ENCODE measurements around the gene SNX12.
"Not testable (repeated sequence)": the region's sequence is repeated elsewhere in the genome, so short reads cannot be mapped to it uniquely, and the experiment has no call there.

SNX12 gene

DNA sequence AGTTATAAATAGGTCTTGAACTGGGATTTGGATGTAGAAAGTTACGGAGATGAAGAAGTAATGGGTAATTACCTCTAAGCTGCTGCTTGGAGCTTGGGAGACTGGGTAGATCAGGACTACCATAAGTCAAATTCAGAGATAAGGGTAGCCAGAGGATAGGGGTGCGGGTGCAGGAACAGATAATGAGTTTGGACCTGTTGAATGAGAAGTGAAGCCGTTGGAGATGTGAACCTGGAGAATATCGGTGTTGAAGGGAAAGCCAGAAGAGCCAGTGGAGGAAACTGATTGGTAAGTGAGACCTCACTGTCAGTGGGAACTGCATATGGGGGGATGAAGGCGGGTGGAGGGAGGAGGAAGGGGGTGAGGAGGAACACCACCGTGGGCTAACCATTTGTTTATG, 26.9 kb upstream of the SNX12 start:
- no peak for FAIRE-seq
- DNase-seq (ENCODE audit: low spot score) = no peak

DNA sequence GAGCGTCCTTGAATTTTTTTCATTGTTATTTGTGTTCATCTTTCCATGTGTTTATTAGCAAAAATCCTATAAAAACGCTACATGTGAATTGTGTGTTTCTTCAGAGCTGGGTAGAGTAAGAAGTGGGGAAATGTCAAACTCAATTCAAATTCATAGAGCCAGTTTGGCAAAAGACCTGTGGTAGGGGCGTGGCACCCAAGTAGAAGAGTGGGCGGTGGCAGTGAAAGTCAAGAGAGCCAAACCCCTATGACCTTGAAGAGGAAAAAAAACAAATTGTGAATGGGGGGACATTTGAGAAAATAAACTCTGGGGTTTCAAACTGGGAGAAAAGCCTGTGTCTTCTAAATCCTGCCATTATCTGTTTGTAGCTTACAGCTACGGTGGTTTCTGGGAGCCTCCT, 23.1 kb upstream of the SNX12 start:
- FAIRE-seq = no peak
- DNase-seq (ENCODE audit: low spot score) = no peak

DNA sequence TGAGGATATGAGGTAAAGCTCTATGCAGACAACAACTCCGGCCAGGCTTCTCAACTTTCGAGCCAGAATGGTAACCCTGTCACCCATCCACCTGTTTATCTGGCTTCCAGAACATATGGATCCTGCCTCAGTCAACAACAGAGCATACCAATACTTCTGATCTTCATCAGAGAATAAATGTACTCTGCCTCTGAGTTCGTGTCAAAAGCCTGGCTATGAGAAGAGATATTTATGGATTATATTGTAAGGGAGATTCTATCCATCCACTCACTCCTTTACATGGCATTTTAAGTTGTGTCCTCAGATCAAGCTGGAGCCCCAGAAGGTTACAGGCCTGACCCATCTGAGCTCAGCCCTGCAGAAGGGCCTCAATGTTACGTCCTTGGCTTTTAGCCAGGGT, 17.8 kb upstream of the SNX12 start:
- DNase-seq (ENCODE audit: low spot score) (no peak), FAIRE-seq (no peak)

DNA sequence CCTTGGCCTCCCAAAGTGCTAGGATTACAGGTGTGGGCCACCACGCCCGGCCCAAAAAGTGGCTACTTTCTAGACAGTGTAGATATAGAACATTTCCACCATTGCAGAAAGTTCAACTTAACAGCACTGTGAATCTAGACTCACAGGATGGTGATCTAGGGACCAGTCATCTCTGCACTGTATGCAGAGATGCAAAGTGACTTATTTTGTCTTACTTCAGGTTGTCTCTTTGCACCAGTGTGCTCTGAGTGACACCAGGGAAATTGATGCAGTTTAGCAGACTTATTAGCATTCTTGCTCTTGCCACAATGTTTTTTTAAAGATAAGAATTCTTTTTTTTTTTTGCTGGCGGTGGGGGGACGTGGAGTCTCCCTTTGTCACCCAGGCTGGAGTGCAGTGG, 14.7 kb upstream of the SNX12 start:
- DNase-seq (ENCODE audit: low spot score) (no peak), FAIRE-seq (no peak)

DNA sequence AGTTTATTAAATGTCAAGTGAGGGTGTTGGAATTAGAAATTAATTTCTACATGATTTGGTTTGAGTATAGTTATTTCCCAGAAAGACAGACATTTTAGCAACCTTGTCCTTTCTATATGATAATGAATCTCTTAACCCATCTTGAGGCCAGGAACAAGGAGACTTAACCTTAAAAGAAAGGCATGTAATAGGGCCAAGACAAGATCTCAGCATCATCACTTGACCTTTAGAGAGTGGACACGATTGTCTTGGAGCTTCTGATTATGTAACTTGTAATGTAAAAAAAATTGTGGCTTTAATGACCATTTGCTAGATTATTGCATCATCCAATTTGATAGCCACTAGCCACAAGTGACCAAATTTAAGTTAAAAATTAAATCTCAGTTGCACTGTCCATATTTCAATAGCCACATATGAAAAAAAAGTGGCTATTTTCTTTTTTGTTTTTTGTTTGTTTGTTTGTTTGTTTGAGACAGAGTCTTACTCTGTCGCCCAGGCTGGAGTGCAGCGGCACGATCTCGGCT, 14.1 kb upstream of the SNX12 start:
- FAIRE-seq (no peak), DNase-seq (ENCODE audit: low spot score) (no peak)

DNA sequence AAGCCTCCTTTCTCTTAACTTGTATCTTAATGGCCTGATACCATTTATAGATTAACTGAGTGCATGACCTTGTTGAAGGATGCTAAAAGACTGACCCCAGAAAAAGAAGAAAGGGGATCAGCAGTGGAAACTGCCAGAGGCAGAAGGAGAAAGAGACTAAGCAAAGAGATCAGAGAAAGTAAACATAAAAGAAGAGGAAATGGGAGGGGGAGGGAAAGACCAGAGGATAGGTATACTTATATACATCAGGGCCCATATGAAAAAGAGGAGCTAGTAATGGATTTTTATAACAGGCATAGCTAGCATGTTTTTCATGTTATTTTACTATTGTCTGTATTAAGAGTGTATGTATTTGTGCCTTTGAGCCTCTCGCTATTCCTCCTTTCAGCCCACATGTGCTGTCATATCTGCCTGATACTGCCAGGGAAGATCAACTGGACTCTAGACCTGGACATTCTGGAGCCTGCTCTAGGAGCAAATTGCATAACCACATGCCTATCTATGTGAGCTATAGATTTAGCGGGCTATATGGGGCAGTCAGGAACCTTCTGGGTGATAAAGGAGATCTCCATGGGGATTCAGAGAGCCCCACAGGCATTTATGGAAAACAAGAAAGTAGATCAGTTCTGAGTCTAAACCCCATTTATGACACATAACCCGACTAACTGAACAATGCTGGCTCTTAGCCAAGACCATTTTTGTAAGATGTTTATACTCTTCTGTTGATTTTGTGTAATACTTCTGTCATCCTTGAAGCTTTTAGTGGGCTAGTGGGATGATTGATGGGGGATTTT, 13.4 kb upstream of the SNX12 start:
- no peak for FAIRE-seq

DNA sequence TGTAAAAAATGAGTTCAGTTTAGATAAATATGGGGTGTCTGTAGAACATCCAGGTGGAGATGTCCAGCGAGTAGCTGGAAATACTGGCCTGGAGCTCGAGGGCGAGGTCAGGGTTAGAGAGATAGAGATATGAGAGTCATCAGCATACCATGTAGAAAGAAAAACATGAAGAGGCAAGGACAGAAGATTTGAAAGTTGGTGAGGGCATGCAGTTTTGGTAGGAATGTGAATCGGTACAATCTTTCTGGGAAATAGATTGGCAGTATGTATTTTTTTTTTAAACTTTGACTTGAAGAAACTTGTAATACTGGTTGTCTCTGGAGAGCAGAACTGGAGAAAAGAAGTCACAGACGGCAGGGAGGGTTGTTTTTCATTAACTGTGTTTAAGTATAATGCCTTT, 2.4 kb upstream of the SNX12 start:
- no peak for DNase-seq (ENCODE audit: low spot score)
- FAIRE-seq = no peak

More for the DNA sequence above, 13.4 kb upstream of the SNX12 start:
- no peak for DNase-seq (ENCODE audit: low spot score)

DNA sequence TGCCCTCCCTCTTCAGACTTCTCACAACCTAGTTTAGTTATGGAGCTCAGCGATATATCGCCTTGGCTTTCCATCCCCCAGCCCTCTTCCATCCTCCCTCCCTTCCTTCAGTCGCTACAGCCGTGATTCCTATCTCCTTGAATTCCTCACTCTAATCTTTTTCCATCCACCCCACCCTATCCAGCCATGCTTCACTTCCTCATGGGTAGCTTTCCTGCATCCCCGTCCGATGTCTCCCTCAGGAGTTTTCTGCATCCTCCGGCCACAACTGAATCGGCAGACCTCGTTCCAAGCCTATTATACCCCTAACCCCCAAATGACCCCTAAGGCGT, 456 bp downstream of the SNX12 start:
- FAIRE-seq (no peak), DNase-seq (ENCODE audit: low spot score) (peak; percentile 4)

DNA sequence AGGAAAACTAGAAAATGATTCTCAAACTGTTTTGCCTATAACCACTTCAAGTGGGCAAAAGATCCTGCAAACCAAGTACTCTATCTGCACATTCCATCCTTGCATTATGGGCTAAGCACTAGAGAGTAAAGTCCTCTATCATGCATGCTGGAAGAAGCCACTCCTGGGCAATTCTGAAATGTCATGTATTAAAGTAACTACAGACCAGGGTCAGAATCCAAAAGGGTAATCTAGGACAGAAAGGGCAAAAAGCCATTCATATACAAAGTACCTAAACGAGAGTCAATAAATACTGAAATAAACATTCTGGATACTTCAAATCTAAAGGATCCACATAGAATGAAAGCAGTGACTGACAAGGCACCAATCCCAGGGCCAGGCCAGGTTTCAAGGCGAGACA, 1.0 kb downstream of the SNX12 start:
- no peak for DNase-seq (ENCODE audit: low spot score)
- FAIRE-seq = no peak

DNA sequence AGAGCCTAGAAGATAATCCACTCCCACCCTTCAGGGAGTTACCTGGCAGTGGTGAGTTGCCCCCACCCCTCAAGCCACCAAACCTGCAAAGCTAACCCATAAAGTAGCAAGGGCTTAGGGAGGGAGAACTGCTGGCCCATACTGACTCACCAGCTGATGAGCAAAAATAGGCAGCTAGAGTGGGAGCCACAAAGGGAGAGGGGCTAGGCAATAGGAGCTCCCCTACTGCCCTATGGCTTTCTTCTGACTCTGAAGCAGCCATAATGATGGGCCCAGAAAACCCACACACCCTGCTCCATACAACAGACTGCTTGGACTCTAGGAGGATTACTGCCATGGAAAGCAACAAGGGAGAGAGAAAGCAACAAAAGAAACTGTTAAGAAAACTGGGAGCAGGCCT, 8.0 kb downstream of the SNX12 start:
- FAIRE-seq (no peak), DNase-seq (ENCODE audit: low spot score) (no peak)

DNA sequence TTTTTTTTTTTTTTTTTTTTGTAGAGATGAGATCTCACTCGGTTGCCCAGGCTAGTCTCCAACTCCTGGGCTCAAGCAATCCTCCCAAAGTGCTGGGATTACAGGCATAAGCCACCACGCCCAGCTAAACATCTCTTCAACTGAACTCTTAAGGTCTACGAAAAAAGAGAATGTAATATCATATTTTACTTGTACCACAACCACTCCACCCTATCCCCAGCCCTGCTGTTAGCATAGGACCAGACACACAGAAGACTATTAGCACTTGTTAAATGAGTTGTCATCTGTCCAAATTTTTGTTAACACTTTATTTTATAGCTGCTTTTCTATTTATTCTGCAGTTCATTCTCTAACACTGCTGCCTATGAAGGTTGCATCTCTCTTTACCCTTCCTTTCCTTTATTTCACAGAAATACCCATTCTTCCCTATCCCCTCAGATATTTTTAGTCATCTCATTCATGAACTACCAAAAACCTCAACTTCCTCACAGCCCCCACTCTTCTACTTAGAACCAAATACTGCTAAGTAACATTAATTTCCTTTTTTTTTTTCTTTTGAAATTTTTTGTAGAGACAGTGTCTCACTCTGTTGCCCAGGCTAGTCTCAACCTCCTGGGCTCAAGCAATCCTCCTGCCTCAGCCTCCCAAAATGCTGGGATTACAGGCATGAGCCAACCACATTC, 10.1 kb downstream of the SNX12 start:
- DNase-seq (ENCODE audit: low spot score) (no peak), FAIRE-seq (no peak)

DNA sequence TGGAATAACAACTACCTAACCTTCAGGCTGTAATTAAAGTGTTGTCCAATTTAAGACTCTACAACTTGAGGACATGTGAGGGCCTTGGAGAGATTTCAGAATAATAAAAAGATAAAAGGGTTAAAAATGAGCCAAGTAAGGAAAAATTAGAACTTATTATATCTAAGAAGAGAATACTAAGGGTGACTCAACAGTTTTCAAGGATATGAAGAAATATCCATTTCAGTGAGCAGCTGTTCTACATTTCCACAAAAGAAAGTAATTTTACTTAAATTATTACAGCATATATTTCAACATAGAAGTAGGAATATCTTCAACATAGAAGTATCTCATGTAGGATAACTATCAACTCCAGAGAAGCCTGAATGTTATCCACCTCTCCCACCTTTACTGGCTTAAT, 11.3 kb downstream of the SNX12 start:
- FAIRE-seq = no peak

DNA sequence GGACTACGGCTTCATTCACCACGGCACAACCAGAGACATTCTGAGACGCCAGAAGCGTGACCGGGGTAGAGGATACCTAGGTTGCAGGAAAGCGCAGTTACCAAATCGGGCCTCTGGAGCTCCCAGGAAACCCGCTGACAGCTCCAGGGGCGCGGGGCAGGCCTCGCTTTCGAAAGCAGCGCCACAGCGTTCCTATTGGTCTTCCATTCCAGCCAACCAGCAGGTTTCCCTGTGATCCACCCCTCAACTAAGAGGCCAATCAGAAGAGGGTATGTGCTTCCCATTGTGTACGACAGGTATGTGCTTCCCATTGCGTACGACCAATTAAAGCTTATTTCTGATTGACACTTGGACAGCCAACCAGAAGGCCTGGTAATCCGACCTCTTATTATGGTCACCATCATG, 14.9 kb downstream of the SNX12 start:
- DNase-seq (ENCODE audit: low spot score) (no peak), FAIRE-seq (no peak)

More for the DNA sequence above, 11.3 kb downstream of the SNX12 start:
- DNase-seq (ENCODE audit: low spot score) = no peak

DNA sequence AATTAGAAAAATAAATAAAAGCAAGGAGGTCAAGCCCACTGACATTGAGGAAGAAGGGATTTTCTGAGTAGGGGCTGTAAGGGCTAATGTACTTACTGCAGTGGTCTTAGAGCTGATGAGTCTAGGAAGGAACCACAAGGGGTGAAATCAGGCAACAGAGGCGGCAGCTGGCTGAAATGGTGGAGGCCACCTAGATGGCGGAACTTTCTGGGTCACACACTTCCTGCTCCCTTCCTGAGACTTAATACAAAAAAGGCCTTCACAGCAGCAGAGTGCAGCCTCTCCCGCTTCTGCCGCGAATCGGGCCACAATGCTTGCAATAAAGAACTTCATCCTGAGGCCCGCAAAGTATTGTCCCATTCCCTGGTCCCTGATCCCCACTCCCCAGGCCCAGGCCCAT, 15.4 kb downstream of the SNX12 start:
- DNase-seq (ENCODE audit: low spot score) (no peak), FAIRE-seq (no peak)

DNA sequence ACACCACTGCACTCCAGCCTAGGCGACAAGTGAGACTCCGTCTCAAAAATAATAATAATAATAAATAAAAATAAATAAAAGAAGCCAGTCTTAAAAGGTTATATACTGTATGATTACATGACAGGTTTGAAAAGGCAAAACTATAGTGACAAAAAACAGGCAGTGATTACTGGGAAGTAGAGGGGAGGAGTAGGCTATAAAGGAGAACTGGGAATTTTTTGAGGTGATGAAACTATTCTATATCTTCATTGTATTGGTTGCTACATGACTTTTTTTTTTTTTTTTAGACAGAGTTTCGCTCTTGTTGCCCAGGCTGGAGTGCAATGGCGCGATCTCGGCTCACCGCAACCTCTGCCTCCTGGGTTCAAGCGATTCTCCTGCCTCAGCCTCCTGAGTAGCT, 20.2 kb downstream of the SNX12 start:
- not testable (repeated sequence) for FAIRE-seq; DNase-seq (ENCODE audit: low spot score)

DNA sequence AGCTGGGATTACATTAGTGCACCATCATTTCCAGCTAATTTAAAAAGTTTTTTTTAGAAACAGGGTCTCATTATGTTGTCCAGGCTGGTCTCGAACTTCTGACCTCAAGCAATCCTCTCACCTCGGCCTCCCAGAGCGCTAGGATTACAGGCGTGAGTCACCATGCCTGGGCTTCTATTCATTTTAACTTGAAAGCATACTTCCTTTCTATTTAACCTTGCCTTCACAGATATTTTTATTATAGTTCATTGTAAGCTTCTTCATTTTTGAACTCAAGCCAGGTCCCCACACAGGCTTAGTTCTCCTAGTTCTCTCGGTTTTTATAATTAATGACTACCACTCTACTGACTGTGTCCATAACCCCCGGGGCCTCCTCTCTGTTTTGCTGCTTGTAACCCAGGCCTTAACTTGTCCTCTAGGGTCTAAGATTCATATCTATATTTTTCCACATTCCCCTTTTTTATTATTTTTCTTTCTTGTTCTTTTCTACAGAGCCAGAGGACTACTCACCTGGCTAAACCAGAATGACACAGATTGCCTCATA, 50.7 kb downstream of the SNX12 start:
- no peak for FAIRE-seq

More for the DNA sequence above, 50.7 kb downstream of the SNX12 start:
- no peak for DNase-seq (ENCODE audit: low spot score)
